Measurements from ENCODE around the gene ENTHD1.

Gene ENTHD1

DNA sequence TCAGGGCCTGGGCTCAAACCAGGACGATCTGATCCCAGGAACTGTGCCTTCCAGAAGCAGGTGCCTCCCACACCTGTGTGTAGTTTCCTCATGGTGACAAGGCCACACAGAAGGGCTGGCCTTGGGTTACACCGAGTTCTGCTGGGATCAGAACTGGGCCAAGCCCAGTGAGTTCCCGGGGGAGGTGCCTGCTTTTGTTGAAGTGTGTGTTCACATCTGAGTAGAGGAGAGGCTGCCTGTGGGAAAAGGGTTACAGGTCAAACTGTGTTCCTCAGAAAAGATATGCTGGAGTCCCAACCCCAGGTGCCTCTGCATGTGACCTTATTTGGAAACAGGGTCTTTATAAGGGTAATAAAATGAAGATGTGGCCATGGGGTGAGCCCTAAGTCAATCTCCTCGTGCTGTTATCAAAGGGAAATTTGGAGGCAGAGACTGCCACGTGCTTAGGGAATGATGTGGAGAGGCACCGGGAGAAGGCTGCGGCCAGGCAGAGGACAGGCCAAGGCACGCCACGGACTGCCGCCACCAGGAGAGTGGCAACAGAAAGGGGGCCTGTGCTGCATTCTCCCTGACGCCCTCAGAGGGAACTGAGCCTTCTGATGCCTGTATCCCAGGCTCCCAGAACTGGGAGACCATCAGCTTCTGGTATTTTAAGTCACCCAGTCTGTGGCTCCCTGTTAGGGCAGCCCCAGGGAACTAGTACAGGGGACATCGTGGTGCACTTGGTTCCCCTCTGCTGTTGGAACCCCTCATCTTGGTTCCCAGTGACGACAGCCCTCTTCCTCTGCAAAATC, 164.2 kb downstream of the ENTHD1 start:
- DNase-seq = no peak

- no peak for DNase-seq
These were observed 165.2 kb downstream of the ENTHD1 start for GRCh38 chr22:39728236-39728860.

DNA sequence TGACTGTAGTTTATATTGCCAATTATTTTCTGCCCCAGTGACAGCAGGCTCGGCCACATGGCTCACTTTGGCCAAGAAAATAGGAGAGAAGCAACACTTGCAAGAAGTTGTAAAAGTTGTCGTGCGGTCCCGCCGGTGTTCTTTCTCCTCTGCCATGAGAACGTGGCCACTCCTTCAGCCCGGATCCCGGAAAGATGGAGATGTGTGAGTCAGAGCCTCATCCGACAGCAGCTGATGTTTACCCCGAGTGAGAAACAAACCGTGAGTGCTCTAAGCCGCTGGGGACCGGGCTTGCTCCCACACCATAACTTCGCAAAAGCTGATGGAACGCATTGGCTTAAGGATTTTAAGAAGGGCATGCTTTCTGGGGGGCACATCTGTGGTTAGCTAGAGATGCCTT, 166.0 kb downstream of the ENTHD1 start:
- DNase-seq = no peak

DNA sequence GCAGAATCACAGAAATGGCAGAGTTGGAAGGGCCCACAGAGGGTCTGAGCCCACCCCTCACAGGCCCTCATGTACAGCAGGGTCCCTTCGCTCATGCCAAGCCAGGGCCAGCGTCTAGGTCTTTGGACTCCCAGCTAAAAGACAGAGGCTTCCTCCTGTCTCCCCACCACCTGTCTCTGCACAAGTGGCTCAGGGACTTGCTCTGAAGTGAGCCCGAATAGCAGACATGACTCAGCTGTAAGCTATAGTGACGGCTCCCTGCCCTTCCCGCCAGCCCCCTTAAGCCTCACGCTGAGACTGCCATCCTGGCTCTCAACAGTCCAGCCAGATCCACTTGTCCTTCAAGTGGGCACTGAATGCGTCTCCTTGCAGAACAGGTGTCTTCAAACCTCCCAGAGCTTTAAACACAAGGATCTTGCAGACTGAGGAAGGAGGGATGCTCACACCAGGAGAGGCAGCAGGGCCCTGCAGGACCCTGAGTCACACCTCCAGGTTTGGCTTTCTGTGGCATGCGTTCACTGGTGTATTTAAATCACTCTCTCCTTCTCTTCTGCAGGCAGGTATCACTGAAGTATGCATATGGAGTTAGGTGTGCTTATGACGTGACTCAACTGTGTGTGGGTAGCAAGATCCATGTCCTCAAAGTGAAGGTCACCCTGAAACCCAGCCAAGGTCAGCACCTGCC, 168.1 kb downstream of the ENTHD1 start:
- no peak for DNase-seq

DNA sequence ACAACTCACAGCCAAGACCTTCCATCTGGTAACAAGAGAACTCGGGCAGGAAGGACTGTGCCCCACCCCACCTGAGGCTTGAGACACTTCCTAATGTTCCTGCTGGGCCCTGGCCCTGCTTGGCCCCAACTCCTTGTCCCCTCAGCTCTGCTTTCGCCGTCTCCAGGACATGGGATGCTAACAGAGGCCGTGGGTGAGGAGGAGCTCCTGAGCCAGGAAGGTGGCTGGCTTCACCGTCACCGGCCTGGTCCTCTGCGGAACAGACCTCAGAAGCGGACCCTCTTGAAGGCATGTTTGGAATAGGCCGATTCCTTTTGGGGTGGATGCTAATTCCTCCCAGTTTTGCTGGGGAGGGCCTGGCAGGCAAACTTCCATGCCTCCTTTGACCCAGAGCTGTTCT, 168.7 kb downstream of the ENTHD1 start:
- no peak for DNase-seq

GRCh38 chr22:39724390-39724789, 169.2 kb downstream of the ENTHD1 start:
- DNase-seq = no peak

DNA sequence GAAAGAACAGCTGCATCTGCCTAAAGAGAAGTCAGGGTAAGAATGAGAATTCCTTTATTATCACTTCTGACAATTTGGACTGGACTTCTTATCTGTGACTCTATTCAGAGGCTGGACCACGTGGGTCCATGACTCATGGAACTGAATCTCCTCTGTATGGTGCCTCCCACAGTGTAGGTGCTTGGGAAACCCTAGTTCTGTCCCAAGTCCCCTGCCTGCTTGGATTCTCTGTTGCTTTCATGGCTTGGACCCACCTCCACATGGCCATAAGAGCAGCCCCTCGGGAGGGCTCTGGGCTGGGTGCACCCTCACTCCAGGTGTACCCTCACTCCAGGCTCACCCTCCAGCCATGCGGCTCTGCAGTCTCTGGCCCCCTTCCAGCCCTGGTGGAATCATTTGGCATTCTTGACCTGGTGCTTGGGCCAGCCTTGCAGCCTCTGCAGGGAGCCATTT, 169.6 kb downstream of the ENTHD1 start:
- no peak for DNase-seq

- DNase-seq = no peak
These were observed 170.1 kb downstream of the ENTHD1 start for GRCh38 chr22:39723463-39723862.

DNA sequence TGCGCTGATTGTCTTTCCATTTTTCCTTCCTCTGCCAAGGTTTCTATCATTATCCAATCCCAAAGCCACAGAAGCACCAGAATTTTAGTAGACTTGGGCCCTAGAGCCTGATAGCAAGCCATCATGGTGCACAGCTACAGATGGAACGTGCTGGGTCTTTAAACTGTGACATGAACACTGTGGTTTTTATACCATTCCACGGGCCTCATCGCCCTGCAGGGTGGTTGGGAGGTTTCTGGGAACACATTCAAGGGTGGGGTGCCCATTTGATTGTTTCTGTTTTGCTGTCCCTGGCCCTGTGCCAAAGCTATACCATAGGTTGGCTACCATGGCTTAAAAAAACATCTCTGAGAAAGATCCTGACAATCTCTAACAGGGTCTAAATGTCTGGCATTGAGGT, 171.1 kb downstream of the ENTHD1 start:
- no peak for DNase-seq

DNA sequence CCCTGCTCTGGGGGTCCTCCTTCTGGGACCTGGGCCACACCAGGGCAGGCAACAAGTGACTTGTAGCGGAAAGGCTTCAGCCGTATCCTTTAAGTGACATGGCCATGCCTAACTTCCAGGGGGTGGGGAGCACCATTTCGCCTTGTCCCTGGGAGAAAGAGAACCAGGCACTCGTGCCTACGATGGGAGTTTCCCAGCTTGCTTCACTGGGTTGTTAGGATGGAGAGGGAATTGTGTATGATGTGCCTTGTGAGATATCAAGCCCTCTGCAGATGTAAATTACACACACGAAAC, 171.6 kb downstream of the ENTHD1 start:
- no peak for DNase-seq

DNA sequence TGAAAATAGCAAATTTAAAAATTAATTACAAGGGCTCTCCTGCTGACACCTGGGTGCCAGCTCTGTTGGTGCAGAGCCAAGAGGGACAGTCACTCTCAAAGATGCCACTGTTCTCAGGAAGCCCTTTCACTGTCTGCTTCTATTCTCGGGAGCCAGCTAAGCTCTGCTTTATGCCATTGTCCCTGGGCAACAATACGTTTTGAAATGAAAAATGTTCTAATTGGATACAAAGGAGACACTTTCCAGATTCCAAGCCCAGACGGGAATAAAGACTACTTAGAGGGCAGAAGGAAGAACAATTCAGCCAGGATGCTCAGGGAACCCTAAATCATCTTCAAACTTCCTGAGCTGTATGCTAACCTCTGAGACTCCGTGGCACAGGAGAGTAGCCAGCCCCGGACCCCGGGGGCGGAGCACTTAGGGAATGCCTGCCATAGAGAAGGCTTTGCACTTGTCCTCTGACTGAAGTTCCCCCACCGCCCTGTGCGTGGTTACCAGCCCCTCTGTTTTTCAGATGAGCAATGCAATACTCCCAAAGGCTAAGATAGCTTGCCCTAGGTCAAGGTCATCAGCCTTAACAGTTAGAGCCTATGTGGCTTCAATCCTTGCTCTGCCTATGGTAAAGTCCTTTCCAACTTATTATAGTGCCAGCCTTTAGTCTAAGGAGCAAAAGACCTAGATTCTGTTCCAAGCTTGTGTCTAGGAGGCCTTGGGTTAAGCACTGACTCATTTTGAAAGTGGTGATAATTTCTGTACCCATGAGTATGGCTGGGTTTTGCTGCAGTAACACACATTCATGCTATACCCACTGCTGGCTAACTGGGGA, 172.1 kb downstream of the ENTHD1 start:
- DNase-seq = no peak

DNA sequence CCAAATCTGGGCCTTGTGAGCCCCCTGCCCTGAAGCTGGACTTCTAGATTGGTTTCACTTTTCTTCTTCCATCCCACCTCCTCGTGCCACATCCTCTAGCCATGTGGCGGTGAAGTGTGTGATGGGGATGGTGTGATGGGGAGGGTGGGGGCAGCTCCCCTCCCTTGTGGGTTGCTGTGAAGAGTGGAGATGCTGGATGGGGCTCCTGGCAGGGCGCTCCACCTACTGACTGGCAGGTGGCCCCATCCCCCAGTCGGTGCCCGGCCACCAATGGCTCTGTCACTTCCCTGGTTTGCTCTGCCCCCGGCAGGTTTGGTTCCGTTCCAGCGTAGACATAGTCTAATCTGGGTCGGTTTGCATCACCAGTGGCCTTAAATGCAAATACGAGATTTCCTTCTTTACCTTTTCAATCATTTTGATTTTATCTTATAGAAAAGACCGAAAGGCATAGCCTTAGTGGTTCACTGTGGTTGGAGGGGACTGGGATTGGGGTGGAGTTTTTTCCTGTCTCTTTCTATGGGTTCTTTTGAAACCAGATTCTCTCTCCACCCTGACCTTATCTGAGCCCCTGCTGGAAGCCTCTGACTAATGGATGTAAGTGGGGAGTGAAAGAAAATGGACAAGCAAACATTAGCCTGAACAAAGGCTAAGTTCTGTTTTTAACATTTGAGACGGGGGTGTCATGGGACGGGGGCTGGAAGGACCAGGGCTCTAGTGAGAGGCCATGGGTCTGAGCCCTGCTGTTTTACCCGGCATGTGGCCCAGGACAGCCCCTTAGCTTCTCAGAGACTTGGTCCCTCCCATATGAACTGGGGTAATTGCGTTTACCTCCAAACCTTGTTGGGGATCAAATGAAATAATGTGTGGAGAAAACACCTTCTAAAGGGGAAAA, 173.8 kb downstream of the ENTHD1 start:
- DNase-seq = no peak

DNA sequence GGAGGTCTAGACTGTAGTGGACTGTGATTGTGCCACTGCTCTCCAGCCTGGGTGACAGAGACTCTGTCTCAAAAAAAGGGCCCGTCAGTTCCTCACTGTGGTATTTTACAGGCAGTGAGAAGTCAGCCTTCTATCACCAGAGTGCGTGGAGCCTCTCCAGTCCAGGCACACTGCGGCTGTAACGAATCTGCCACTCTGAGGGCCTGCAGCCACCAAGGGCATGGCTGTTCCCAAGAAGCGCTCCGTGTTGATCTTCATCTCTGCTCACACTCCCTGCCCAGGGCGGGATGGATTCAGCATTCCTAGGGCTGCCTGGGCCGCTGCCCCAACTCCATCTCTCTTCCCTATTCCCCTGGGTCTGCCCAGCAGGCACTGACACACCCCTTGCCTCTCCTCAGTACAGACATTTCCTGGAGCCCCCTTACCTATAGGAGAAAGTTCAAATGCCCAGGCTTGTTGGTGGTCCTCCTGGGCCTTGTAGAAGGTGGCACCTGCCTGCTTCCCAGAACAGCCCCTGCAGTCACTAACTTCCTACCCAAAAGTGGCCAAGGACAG, 174.6 kb downstream of the ENTHD1 start:
- no peak for DNase-seq

- DNase-seq = no peak
These were observed 175.4 kb downstream of the ENTHD1 start for GRCh38 chr22:39718206-39718605.

DNA sequence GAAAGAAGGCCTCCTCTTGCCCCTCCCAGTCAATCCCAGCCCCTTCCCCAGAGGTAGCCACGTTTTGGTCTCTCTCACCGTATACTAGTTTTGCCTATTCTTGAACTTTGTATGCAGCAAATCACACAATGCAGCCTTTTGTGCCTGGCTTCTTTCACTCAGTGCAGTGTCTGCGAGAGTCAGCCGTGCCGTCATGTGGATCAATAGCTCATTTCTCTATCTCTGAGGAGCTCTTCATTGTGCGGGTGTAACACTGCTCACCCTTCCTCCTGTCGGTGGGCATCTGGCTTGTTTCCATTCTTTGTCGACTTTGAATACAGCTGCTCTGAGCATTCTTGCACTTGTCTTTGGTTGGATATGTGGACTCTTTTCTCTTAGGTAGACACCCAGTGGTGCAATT, 176.5 kb downstream of the ENTHD1 start:
- no peak for DNase-seq

GRCh38 chr22:39716534-39716933, 177.0 kb downstream of the ENTHD1 start:
- DNase-seq = no peak

GRCh38 chr22:39715778-39716495, 177.6 kb downstream of the ENTHD1 start:
- DNase-seq = no peak

- no peak for DNase-seq
These were observed 179.2 kb downstream of the ENTHD1 start for GRCh38 chr22:39714321-39714720.

- DNase-seq = no peak
These were observed 179.7 kb downstream of the ENTHD1 start for GRCh38 chr22:39713799-39714290.

DNA sequence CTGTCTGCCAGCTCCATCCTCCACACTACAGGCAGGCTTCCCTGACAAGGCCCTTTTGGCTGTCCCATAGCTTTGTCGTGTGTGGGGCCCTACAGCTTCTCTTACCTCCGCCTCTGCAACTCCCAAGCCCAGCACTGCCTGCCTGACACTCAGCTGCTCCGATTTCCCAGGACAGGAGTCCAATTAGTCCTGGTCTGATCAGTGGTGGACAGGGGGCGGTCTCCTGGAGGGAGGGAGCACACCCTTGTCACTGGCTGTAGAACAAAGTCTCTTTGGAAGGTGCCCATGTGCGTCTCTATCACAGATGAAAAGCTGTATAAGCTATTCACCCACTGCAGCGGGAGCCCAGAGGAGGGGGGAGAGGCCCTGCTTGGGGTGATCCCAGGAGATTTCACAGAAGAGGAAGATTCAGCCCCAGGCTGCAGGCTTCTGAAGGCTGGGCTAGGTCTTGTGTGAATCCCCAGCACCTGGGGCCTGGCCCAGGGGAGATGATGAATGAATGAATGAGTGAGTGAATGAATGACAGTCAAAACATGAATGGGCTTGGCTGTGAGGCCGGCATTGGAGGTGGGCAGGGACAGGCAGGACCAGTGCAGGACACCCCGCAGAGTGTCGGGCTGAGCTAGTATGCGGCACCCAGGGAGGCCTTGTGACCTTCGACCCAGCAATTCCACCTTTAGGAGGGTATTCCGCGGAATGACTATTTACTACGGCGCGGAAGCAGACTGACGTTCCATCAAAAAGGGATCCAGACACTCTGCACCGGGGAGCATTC, 180.6 kb downstream of the ENTHD1 start:
- DNase-seq = no peak

All from NCI-H510A (cell line).